K562 (cell line): Measurements from ENCODE around the gene NDUFV2. TPM values are rescaled to one million over a fixed set of nuclear protein-coding genes. Genes with fewer than 3 reads are reported as not detected.
A peak's percentile ranks its signal among the peaks of the same experiment; 100 is the strongest.

Experiments used
- CBX8 ChIP-seq: fragments of 200-600 bp; sonication (generic); IDR thresholded peaks from 2 replicates; pipeline ENCODE4 v1.6.1; 2012; ENCODE audit warnings: borderline replicate concordance, mixed run types, low read depth, mild to moderate bottlenecking, moderate library complexity, mixed read lengths, low read length, control low read depth, inconsistent platforms; ENCODE audit not compliant: poor library complexity, severe bottlenecking; ENCODE audit errors: extremely low read depth
- CC2D1A ChIP-seq: fragments of 450-650 bp; IDR thresholded peaks from 2 replicates; pipeline ENCODE4 v1.6.1; 2017; ENCODE audit warnings: mild to moderate bottlenecking
- CXXC5 ChIP-seq: fragments of 250-450 bp; sonication (Bioruptor Pico); IDR thresholded peaks from 2 replicates; pipeline ENCODE4 v1.8.0; 2022; ENCODE audit warnings: inconsistent platforms, mild to moderate bottlenecking, moderate library complexity
- EP300 ChIP-seq: IDR thresholded peaks from 2 replicates; pipeline ENCODE4 v1.6.1; 2012; ENCODE audit warnings: low read length, improper control_type of control experiment
- EP400 ChIP-seq: fragments of 450-650 bp; IDR thresholded peaks from 2 replicates; pipeline ENCODE4 v1.6.1; 2017; ENCODE audit warnings: antibody characterized with exemption, mild to moderate bottlenecking, moderate library complexity
- ETV1 ChIP-seq: fragments of 450-650 bp; conservative IDR thresholded peaks from 2 replicates; pipeline ENCODE4 v1.6.1; 2016; ENCODE audit warnings: missing genetic modification characterization, control low read depth, low read depth, missing compliant biosample characterization
- HDAC2 ChIP-seq: fragments of 450-650 bp; IDR thresholded peaks from 2 replicates; pipeline ENCODE4 v1.6.1; 2016; ENCODE audit warnings: mild to moderate bottlenecking
- MAFG ChIP-seq: fragments of 450-650 bp; conservative IDR thresholded peaks from 2 replicates; pipeline ENCODE4 v1.6.1; 2016; ENCODE audit warnings: missing genetic modification characterization, missing compliant biosample characterization
- MEF2A ChIP-seq: IDR thresholded peaks from 2 replicates; pipeline ENCODE4 v1.6.1; 2011; ENCODE audit warnings: low read depth, mild to moderate bottlenecking, low read length, moderate library complexity; ENCODE audit not compliant: control insufficient read depth
- MTA3 ChIP-seq: fragments of 450-650 bp; formaldehyde crosslinking; IDR thresholded peaks from 2 replicates; pipeline ENCODE4 v1.6.1; 2017; ENCODE audit warnings: mild to moderate bottlenecking, borderline replicate concordance
- NCOA2 ChIP-seq, 2 experiments: fragments of 450-650 bp; IDR thresholded peaks; 2 replicates each; pipeline ENCODE4 v1.6.1; 2018; ENCODE audit warnings: mild to moderate bottlenecking in 2 of 2, moderate library complexity in 1 of 2; ENCODE audit not compliant: partially characterized antibody in 2 of 2
- NR4A1 ChIP-seq, 2 experiments: fragments of 250-450 bp in 1 of 2; fragments of 450-650 bp in 1 of 2; sonication (Bioruptor Pico) in 1 of 2; IDR thresholded peaks; 2 replicates each; pipeline versions ENCODE4 v1.4.0 to v1.6.1; 2016 to 2020; ENCODE audit warnings: mild to moderate bottlenecking in 2 of 2, missing compliant biosample characterization in 1 of 2, missing genetic modification characterization in 1 of 2, moderate library complexity in 1 of 2
- PHF21A ChIP-seq: fragments of 450-650 bp; IDR thresholded peaks from 2 replicates; pipeline ENCODE4 v1.6.1; 2017; ENCODE audit warnings: low read depth, borderline replicate concordance
- PPARD ChIP-seq: fragments of 250-450 bp; sonication (Bioruptor Pico); IDR thresholded peaks from 2 replicates; pipeline ENCODE4 v1.8.0; 2022; ENCODE audit warnings: inconsistent platforms, mild to moderate bottlenecking, moderate library complexity
- PTRF ChIP-seq: fragments of 450-650 bp; IDR thresholded peaks from 2 replicates; pipeline ENCODE4 v1.6.1; 2016; ENCODE audit warnings: mild to moderate bottlenecking, missing genetic modification characterization, missing compliant biosample characterization
- PTTG1 ChIP-seq: fragments of 450-650 bp; IDR thresholded peaks from 2 replicates; pipeline ENCODE4 v1.6.1; 2016; ENCODE audit warnings: low read depth, mild to moderate bottlenecking, missing genetic modification characterization, missing compliant biosample characterization
- RFX1 ChIP-seq: fragments of 450-650 bp; IDR thresholded peaks from 2 replicates; pipeline ENCODE4 v1.6.1; 2016; ENCODE audit warnings: mild to moderate bottlenecking, moderate library complexity
- TAF15 ChIP-seq: fragments of 200-400 bp; formaldehyde crosslinking; IDR thresholded peaks from 2 replicates; pipeline ENCODE4 v1.6.1; 2017; ENCODE audit warnings: mild to moderate bottlenecking, low read depth, low read length, moderate library complexity
- ZBTB34 ChIP-seq: fragments of 250-450 bp; sonication (Bioruptor Pico); IDR thresholded peaks from 2 replicates; pipeline ENCODE4 v1.8.0; 2021; ENCODE audit warnings: mild to moderate bottlenecking, moderate library complexity
- ZNF217 ChIP-seq: sonication (generic); formaldehyde crosslinking; IDR thresholded peaks from 2 replicates; pipeline ENCODE4 v1.8.0; 2022; ENCODE audit warnings: mild to moderate bottlenecking, missing genetic modification reagents
- ZNF282 ChIP-seq: sonication (generic); formaldehyde crosslinking; IDR thresholded peaks from 2 replicates; pipeline ENCODE4 v1.8.1; 2023; ENCODE audit warnings: missing genetic modification reagents
- ZNF766 ChIP-seq: fragments of 200-800 bp; sonication (Bioruptor generic); conservative IDR thresholded peaks from 2 replicates; pipeline ENCODE4 v1.6.1; 2016; ENCODE audit warnings: missing genetic modification characterization, missing compliant biosample characterization
- polyA plus RNA-seq, 8 experiments: library from polyadenylated mRNA; depleted of rRNA in 4 of 8; stranded (reverse) in 5 of 8; unstranded in 3 of 8; fragments of >200 nt; fragmentation: Nextera tagmentation in 2 of 8; fragmentation: Illumina TruSeq in 1 of 8; extraction: Ambion mirVana in 2 of 8; extraction: Trizol in 1 of 8; gene quantifications; 2 replicates each; pipeline versions ENCODE4 v1.2.1 to v1.2.3, GENCODE V29; 2011 to 2014; ENCODE audit warnings: inconsistent platforms in 1 of 8, missing spikeins in 1 of 8
- total RNA-seq, 7 experiments: library from RNA; depleted of rRNA in 6 of 7; stranded (reverse); fragments of >200 nt in 6 of 7; fragmentation: Illumina TruSeq in 2 of 7; extraction: Trizol in 2 of 7; gene quantifications; 2 replicates each; pipeline versions ENCODE4 v1.2.1 to v1.2.3, GENCODE V29; 2011 to 2021; ENCODE audit warnings: low replicate concordance in 1 of 7
- TF ChIP-seq, protein P1 (sequence below): fragments of 250-450 bp; sonication (Bioruptor Pico); IDR thresholded peaks from 2 replicates; pipeline ENCODE4 v1.8.0; 2022; ENCODE audit warnings: inconsistent platforms

The NDUFV2 gene
- total and polyA plus RNA-seq, 9 of the 15 experiments (the other 6 are each of a cell fraction or from before 2014, with no cell fraction given), result 213 to 550 (median 384) TPM

DNA sequence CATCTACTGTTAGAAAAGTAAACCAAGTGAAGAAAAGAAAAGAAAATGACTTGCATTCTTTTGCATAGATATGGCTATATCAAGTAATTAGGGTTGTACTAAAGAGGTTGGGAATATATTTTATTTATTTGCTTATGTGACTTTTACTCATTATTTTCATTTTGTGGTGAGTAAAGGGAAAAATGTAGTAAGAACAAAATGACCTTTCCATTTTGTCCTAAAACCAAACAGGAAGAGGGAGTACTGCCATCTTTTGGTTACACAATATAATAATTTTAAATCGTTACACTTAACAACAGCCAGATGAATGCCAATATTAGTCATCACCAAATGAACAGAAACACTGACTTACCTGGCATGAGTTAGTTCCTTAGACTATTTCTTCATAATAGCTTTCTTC lies 47.3 kb upstream of the NDUFV2 start (continued):
- TF ChIP-seq, protein P1, sequence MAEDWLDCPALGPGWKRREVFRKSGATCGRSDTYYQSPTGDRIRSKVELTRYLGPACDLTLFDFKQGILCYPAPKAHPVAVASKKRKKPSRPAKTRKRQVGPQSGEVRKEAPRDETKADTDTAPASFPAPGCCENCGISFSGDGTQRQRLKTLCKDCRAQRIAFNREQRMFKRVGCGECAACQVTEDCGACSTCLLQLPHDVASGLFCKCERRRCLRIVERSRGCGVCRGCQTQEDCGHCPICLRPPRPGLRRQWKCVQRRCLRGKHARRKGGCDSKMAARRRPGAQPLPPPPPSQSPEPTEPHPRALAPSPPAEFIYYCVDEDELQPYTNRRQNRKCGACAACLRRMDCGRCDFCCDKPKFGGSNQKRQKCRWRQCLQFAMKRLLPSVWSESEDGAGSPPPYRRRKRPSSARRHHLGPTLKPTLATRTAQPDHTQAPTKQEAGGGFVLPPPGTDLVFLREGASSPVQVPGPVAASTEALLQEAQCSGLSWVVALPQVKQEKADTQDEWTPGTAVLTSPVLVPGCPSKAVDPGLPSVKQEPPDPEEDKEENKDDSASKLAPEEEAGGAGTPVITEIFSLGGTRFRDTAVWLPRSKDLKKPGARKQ (CRISPR knock-in tag), result no peak
- peak; percentile 59 for TF ChIP-seq MAFG (tag)
- no peak for TF ChIP-seq ZNF282
- TF ChIP-seq CXXC5 (CRISPR knock-in tag), result peak; percentile 10; the same call in 1 of the 2 replicates
- TF ChIP-seq ZNF217 (CRISPR knock-in tag), result no peak
- no peak for TF ChIP-seq RFX1
- no peak for TF ChIP-seq PTTG1 (tag)
- TF ChIP-seq MTA3, result no peak
- TF ChIP-seq EP300, result 0 out of 2 replicates have a peak, but pooled peaks have one; percentile 6
- TF ChIP-seq NR4A1 (CRISPR knock-in tag; IDR thresholded peaks at IDR 0.05), result no peak
- TF ChIP-seq NR4A1 (tag; IDR thresholded peaks at IDR 0.05), result peak; percentile 57; the same call in 1 of the 2 replicates
- no peak for TF ChIP-seq ZBTB34 (CRISPR knock-in tag)
- peak; percentile 74 for TF ChIP-seq ZNF766 (CRISPR knock-in tag)
- TF ChIP-seq TAF15, result no peak
- TF ChIP-seq NCOA2 (IDR thresholded peaks at IDR 0.05; ENCODE audit: partially characterized antibody in 2 of 2), result no peak
- no peak for TF ChIP-seq PHF21A
- TF ChIP-seq HDAC2, result no peak
- 0 out of 2 replicates have a peak, but pooled peaks have one; percentile 36 for TF ChIP-seq EP400
- TF ChIP-seq PTRF (tag), result peak; percentile 5; the same call in 1 of the 2 replicates
- 0 out of 2 replicates have a peak, but pooled peaks have one; percentile 31 for TF ChIP-seq CC2D1A
- no peak for TF ChIP-seq PPARD (CRISPR knock-in tag)
- no peak for TF ChIP-seq CBX8
- TF ChIP-seq MEF2A, result no peak
- TF ChIP-seq ETV1, result peak; percentile 30; the same call in 1 of the 2 replicates
